Hippocampal formation (tissue), 2 donors: Measurements from ENCODE around the gene TEX22.

Experiments
- DNase-seq, 2 donors: peaks; one replicate each; lab custom pipeline; 2025; lab: John Stamatoyannopoulos, UW

The TEX22 gene

GRCh38 chr14:105439710-105440553 lies 41.6 kb downstream of the TEX22 start:
- no peak for DNase-seq

- no peak for DNase-seq
These were observed 42.2 kb downstream of the TEX22 start for GRCh38 chr14:105440554-105440900.

GRCh38 chr14:105440992-105441391 lies 42.7 kb downstream of the TEX22 start:
- DNase-seq, result no peak

GRCh38 chr14:105442125-105442524 lies 43.8 kb downstream of the TEX22 start:
- no peak for DNase-seq

- no peak for DNase-seq
These were observed 44.5 kb downstream of the TEX22 start for GRCh38 chr14:105442834-105443233.

GRCh38 chr14:105444859-105445258 lies 46.5 kb downstream of the TEX22 start:
- no peak for DNase-seq

GRCh38 chr14:105445290-105445689 lies 47.0 kb downstream of the TEX22 start:
- no peak for DNase-seq

GRCh38 chr14:105445901-105446845 lies 47.8 kb downstream of the TEX22 start:
- DNase-seq, result no peak

- DNase-seq, result no peak
These were observed 48.6 kb downstream of the TEX22 start for GRCh38 chr14:105446971-105447370.

GRCh38 chr14:105447651-105448640 lies 49.6 kb downstream of the TEX22 start:
- no peak for DNase-seq

- peak; percentile 18 to 68 for DNase-seq
These were observed 50.4 kb downstream of the TEX22 start for GRCh38 chr14:105448706-105449111.

GRCh38 chr14:105449276-105450122 lies 51.2 kb downstream of the TEX22 start:
- no peak for DNase-seq

GRCh38 chr14:105450123-105450505 lies 51.8 kb downstream of the TEX22 start:
- DNase-seq, result no peak

- DNase-seq, result no peak
These were observed 52.8 kb downstream of the TEX22 start for GRCh38 chr14:105450864-105451720.

GRCh38 chr14:105452963-105453362 lies 54.6 kb downstream of the TEX22 start:
- DNase-seq, result no peak

GRCh38 chr14:105453847-105454246 lies 55.5 kb downstream of the TEX22 start:
- DNase-seq, result no peak

GRCh38 chr14:105455086-105455640 lies 56.8 kb downstream of the TEX22 start:
- DNase-seq, result no peak

- DNase-seq, result no peak
These were observed 57.7 kb downstream of the TEX22 start for GRCh38 chr14:105455766-105456660.
